IPS-20b (cell line): ENCODE measurements around the gene FOXJ3.

ENCODE experiments used
- H3K27ac ChIP-seq: one replicate; pipeline ENCODE4 v1.5.1; 2013; ENCODE audit warnings: low read length
- H3K27me3 ChIP-seq: 2 replicates; pipeline ENCODE4 v1.6.1; 2013; ENCODE audit warnings: mild to moderate bottlenecking, low read length, inconsistent platforms; ENCODE audit not compliant: insufficient read depth
- H3K36me3 ChIP-seq: 2 replicates; pipeline ENCODE4 v1.6.1; 2013; ENCODE audit warnings: low read depth, mild to moderate bottlenecking, inconsistent platforms, low read length, moderate library complexity; ENCODE audit not compliant: insufficient read depth
- H3K4me1 ChIP-seq: 2 replicates; pipeline ENCODE4 v1.6.1; 2013; ENCODE audit warnings: mild to moderate bottlenecking, control low read depth, inconsistent platforms, low read length, moderate library complexity; ENCODE audit not compliant: insufficient read depth
- H3K4me3 ChIP-seq: 2 replicates; pipeline ENCODE4 v1.5.1; 2013; ENCODE audit warnings: mild to moderate bottlenecking, low read length, inconsistent platforms
- H3K9ac ChIP-seq: 2 replicates; pipeline ENCODE4 v1.6.1; 2013; ENCODE audit warnings: low read depth, mild to moderate bottlenecking, inconsistent platforms, low read length, moderate library complexity
- H3K9me3 ChIP-seq: 2 replicates; pipeline ENCODE4 v1.6.1; 2013; ENCODE audit warnings: mild to moderate bottlenecking, low read depth, low read length, inconsistent platforms; ENCODE audit not compliant: insufficient read depth

Gene FOXJ3

GRCh38 chr1:42172381-42173133, 162.5 kb downstream of the FOXJ3 start:
- no peak overlapping the region for H3K9ac ChIP-seq
- H3K27me3 ChIP-seq, result no peaks in the 10 kb centered on the region
- H3K36me3 ChIP-seq, result 0 out of 2 replicates have a peak, but pooled peaks cover 6% of the 10 kb centered on the region
- no peaks in the 10 kb centered on the region for H3K9me3 ChIP-seq
- no peak overlapping the region for H3K4me3 ChIP-seq
- no peak overlapping the region for H3K27ac ChIP-seq
- 0 out of 2 replicates have a peak, but pooled peaks cover 2% of the 10 kb centered on the region for H3K4me1 ChIP-seq

GRCh38 chr1:42171679-42172266, 163.3 kb downstream of the FOXJ3 start:
- no peaks in the 10 kb centered on the region for H3K27me3 ChIP-seq
- H3K9me3 ChIP-seq, result no peaks in the 10 kb centered on the region
- H3K36me3 ChIP-seq, result 0 out of 2 replicates have a peak, but pooled peaks cover 6% of the 10 kb centered on the region
- no peak overlapping the region for H3K9ac ChIP-seq
- no peak overlapping the region for H3K4me3 ChIP-seq
- no peak overlapping the region for H3K27ac ChIP-seq
- 0 out of 2 replicates have a peak, but pooled peaks cover 2% of the 10 kb centered on the region for H3K4me1 ChIP-seq

GRCh38 chr1:42170779-42171621, 164.0 kb downstream of the FOXJ3 start:
- H3K27ac ChIP-seq, result no peak overlapping the region
- H3K4me1 ChIP-seq, result 0 out of 2 replicates have a peak, but pooled peaks cover 2% of the 10 kb centered on the region
- H3K36me3 ChIP-seq, result 0 out of 2 replicates have a peak, but pooled peaks cover 6% of the 10 kb centered on the region
- no peak overlapping the region for H3K4me3 ChIP-seq
- no peaks in the 10 kb centered on the region for H3K27me3 ChIP-seq
- H3K9ac ChIP-seq, result no peak overlapping the region
- no peaks in the 10 kb centered on the region for H3K9me3 ChIP-seq

GRCh38 chr1:42168763-42169162, 166.3 kb downstream of the FOXJ3 start:
- no peak overlapping the region for H3K27ac ChIP-seq
- no peak overlapping the region for H3K4me3 ChIP-seq
- no peak overlapping the region for H3K9ac ChIP-seq
- 0 out of 2 replicates have a peak, but pooled peaks cover 2% of the 10 kb centered on the region for H3K4me1 ChIP-seq
- H3K9me3 ChIP-seq, result no peaks in the 10 kb centered on the region
- H3K27me3 ChIP-seq, result no peaks in the 10 kb centered on the region
- no peaks in the 10 kb centered on the region for H3K36me3 ChIP-seq

- H3K36me3 ChIP-seq, result no peaks in the 10 kb centered on the region
- H3K9ac ChIP-seq, result no peak overlapping the region
Observed at GRCh38 chr1:42168391-42168670, 166.7 kb downstream of the FOXJ3 start.

GRCh38 chr1:42167611-42168390, 167.2 kb downstream of the FOXJ3 start:
- Histone ChIP-seq H3K27ac (no peak overlapping the region), H3K27me3 (no peaks in the 10 kb centered on the region), H3K9me3 (no peaks in the 10 kb centered on the region), H3K9ac (no peak overlapping the region), H3K4me3 (no peak overlapping the region), H3K4me1 (no peaks in the 10 kb centered on the region), H3K36me3 (no peaks in the 10 kb centered on the region)

More at GRCh38 chr1:42168391-42168670, 166.7 kb downstream of the FOXJ3 start:
- Histone ChIP-seq H3K4me1 (no peaks in the 10 kb centered on the region), H3K27ac (no peak overlapping the region), H3K9me3 (no peaks in the 10 kb centered on the region), H3K4me3 (no peak overlapping the region), H3K27me3 (no peaks in the 10 kb centered on the region)

- no peaks in the 10 kb centered on the region for H3K27me3 ChIP-seq
- H3K36me3 ChIP-seq, result no peaks in the 10 kb centered on the region
- H3K9me3 ChIP-seq, result no peaks in the 10 kb centered on the region
- no peak overlapping the region for H3K4me3 ChIP-seq
- no peaks in the 10 kb centered on the region for H3K4me1 ChIP-seq
- H3K9ac ChIP-seq, result no peak overlapping the region
- no peak overlapping the region for H3K27ac ChIP-seq
Observed at GRCh38 chr1:42165511-42166210, 169.4 kb downstream of the FOXJ3 start.

GRCh38 chr1:42164551-42165420, 170.2 kb downstream of the FOXJ3 start, which contains the start of gene GUCA2A:
Gene GUCA2A, minus strand, starts transcription at chr1:42164745. Its CDS starts 33 bp downstream, at chr1:42164712.
- H3K9me3 ChIP-seq, result no peaks in the 10 kb centered on the region
- H3K36me3 ChIP-seq, result no peaks in the 10 kb centered on the region
- no peaks in the 10 kb centered on the region for H3K4me1 ChIP-seq
- no peaks in the 10 kb centered on the region for H3K27me3 ChIP-seq
- no peak within 1 kb of the TSS for H3K4me3 ChIP-seq
- no peak within 1 kb of the TSS for H3K9ac ChIP-seq
- no peak within 1 kb of the TSS for H3K27ac ChIP-seq

- H3K36me3 ChIP-seq, result no peaks in the 10 kb centered on the region
- no peak overlapping the region for H3K9ac ChIP-seq
- H3K4me3 ChIP-seq, result no peak overlapping the region
- H3K4me1 ChIP-seq, result no peaks in the 10 kb centered on the region
- no peaks in the 10 kb centered on the region for H3K27me3 ChIP-seq
- no peaks in the 10 kb centered on the region for H3K9me3 ChIP-seq
- no peak overlapping the region for H3K27ac ChIP-seq
Observed at GRCh38 chr1:42163536-42164503, 171.2 kb downstream of the FOXJ3 start.
